ENCODE data around the gene GNB3. TPM values are rescaled to one million over a fixed set of nuclear protein-coding genes. Genes with fewer than 3 reads are reported as not detected.

The GNB3 gene
- total RNA-seq, 4 donors from 2014 or later: 0.17 to 1.2 (median 0.52) TPM; not detected in 1

GRCh38 chr12:6824901-6825381, 15.8 kb upstream of the GNB3 start:
- DNase-seq (ENCODE audit: low spot score in 2 of 2): no peak
- H3K4me3 ChIP-seq (ENCODE audit: low read depth, poor library complexity, severe bottlenecking): no peak overlapping the region
- intact Hi-C loops (cut with DNase I; ENCODE audit: low total_unique reads): loop anchor here (5.0 kb wide), 1 partner anchor 208 kb away; no protein-coding TSS in a partner anchor
- WGBS, 2 donors: 40 to 48% methylated on average over 12 of the region's 12 CpGs
- TF ChIP-seq CTCF (IDR thresholded peaks at IDR 0.05) (no peak), POLR2A (IDR thresholded peaks at IDR 0.05) (no peak)

GRCh38 chr12:6825398-6826124, 15.2 kb upstream of the GNB3 start:
- TF ChIP-seq CTCF (IDR thresholded peaks at IDR 0.05) (peak in 1 of 3 donors; percentile 75), POLR2A (IDR thresholded peaks at IDR 0.05) (no peak)
- peak; percentile 80 to 97 for DNase-seq (ENCODE audit: low spot score in 2 of 2)
- no peak overlapping the region for H3K4me3 ChIP-seq (ENCODE audit: low read depth, poor library complexity, severe bottlenecking)
- WGBS, 2 donors: 5 to 7% methylated on average over 19 of the region's 19 CpGs
- intact Hi-C loops (cut with DNase I; ENCODE audit: low total_unique reads): loop anchor here (5.0 kb wide), 1 partner anchor 208 kb away; no protein-coding TSS in a partner anchor

GRCh38 chr12:6826125-6826733, 14.5 kb upstream of the GNB3 start:
- H3K4me3 ChIP-seq (ENCODE audit: low read depth, poor library complexity, severe bottlenecking): no peak overlapping the region
- TF ChIP-seq POLR2A (IDR thresholded peaks at IDR 0.05): no peak
- TF ChIP-seq CTCF (IDR thresholded peaks at IDR 0.05): no peak
- intact Hi-C loops (cut with DNase I; ENCODE audit: low total_unique reads): loop anchor here (5.0 kb wide), 1 partner anchor 209 kb away; no protein-coding TSS in a partner anchor
- WGBS, 2 donors: 73 to 81% methylated on average over 17 of the region's 17 CpGs
- peak in 1 of 2 donors; percentile 81 for DNase-seq (ENCODE audit: low spot score in 2 of 2)

GRCh38 chr12:6826734-6827436, 13.8 kb upstream of the GNB3 start:
- WGBS, 2 donors: 71 to 72% methylated on average over 22 of the region's 22 CpGs
- peak in 1 of 2 donors; percentile 85 for DNase-seq (ENCODE audit: low spot score in 2 of 2)
- H3K4me3 ChIP-seq (ENCODE audit: low read depth, poor library complexity, severe bottlenecking): no peak overlapping the region
- no peak for TF ChIP-seq CTCF (IDR thresholded peaks at IDR 0.05)
- TF ChIP-seq POLR2A (IDR thresholded peaks at IDR 0.05): no peak
- intact Hi-C loops (cut with DNase I; ENCODE audit: low total_unique reads): loop anchor here (5.0 kb wide), 1 partner anchor 210 kb away; no protein-coding TSS in a partner anchor

- WGBS, 2 donors: 4 to 5% methylated on average over 7 to 8 of the region's 8 CpGs
- peak; percentile 86 to 97 for DNase-seq (ENCODE audit: low spot score in 2 of 2)
- no peak overlapping the region for H3K4me3 ChIP-seq (ENCODE audit: low read depth, poor library complexity, severe bottlenecking)
- TF ChIP-seq POLR2A (IDR thresholded peaks at IDR 0.05) (no peak), CTCF (IDR thresholded peaks at IDR 0.05) (no peak)
- intact Hi-C loops (cut with DNase I; ENCODE audit: low total_unique reads): loop anchor here (5.0 kb wide), 1 partner anchor 210 kb away; no protein-coding TSS in a partner anchor
These were observed 13.3 kb upstream of the GNB3 start for GRCh38 chr12:6827437-6827911.

All from lower leg skin (tissue), 4 donors.